Activated CD4-positive, alpha-beta T cell treated with anti-CD3 and anti-CD28 coated beads, Interleukin-2, amount 10 ng/mL, durations not matched to agents 7 days and 5 days (primary cell): ENCODE results near the gene DCLK1. TPM values are rescaled to one million over a fixed set of nuclear protein-coding genes. Genes with fewer than 3 reads are reported as not detected.

ENCODE experiments used
- CTCF ChIA-PET: fragments of 350-600 bp; sonication (Branson Sonifier 250); formaldehyde crosslinking; loops from one replicate; lab custom pipeline; 2021; ENCODE audit warnings: antibody characterized with exemption; lab: Charles Lee
- POLR2A ChIA-PET: fragments of 350-600 bp; sonication (Branson Sonifier 250); formaldehyde crosslinking; loops from one replicate; lab custom pipeline; 2021; ENCODE audit warnings: antibody characterized with exemption; lab: Charles Lee
- DNase-seq: peaks from one replicate; pipeline ENCODE4 v3.0.0-alpha.2; 2020
- H3K27ac Mint-ChIP-seq: one replicate; pipeline ENCODE4 v1.8.0; 2021; ENCODE audit warnings: mild to moderate bottlenecking, moderate library complexity, mixed read lengths
- H3K27me3 Mint-ChIP-seq: one replicate; pipeline ENCODE4 v1.8.0; 2021; ENCODE audit warnings: mixed read lengths
- H3K36me3 Mint-ChIP-seq: one replicate; pipeline ENCODE4 v1.8.0; 2021; ENCODE audit warnings: low read depth, mixed read lengths
- H3K4me1 Mint-ChIP-seq: one replicate; pipeline ENCODE4 v1.8.0; 2021; ENCODE audit warnings: mixed read lengths
- H3K4me3 Mint-ChIP-seq: one replicate; pipeline ENCODE4 v1.8.0; 2021; ENCODE audit warnings: mild to moderate bottlenecking, moderate library complexity, mixed read lengths
- H3K9me3 Mint-ChIP-seq: one replicate; pipeline ENCODE4 v1.8.0; 2021; ENCODE audit warnings: mixed read lengths
- total RNA-seq, 2 experiments: library from RNA; stranded (reverse); gene quantifications; one replicate each; pipeline ENCODE4 v1.2.3, GENCODE V29; 2021

Gene DCLK1
- total RNA-seq, 2 experiments from 2014 or later = not detected

- H3K36me3 Mint-ChIP-seq = no peaks in the 10 kb centered on the region
- no peaks in the 10 kb centered on the region for H3K27me3 Mint-ChIP-seq
- no peaks in the 10 kb centered on the region for H3K9me3 Mint-ChIP-seq
- ChIA-PET CTCF (no interaction called here), POLR2A (no interaction called here)
- no peak overlapping the region for H3K4me3 Mint-ChIP-seq
- DNase-seq = no peak
- no peak overlapping the region for H3K27ac Mint-ChIP-seq
- no peaks in the 10 kb centered on the region for H3K4me1 Mint-ChIP-seq
Measured at GRCh38 chr13:35835989-35836388, 295.2 kb downstream of the DCLK1 start.

GRCh38 chr13:35833608-35834275 lies 297.4 kb downstream of the DCLK1 start:
- ChIA-PET CTCF (no interaction called here), POLR2A (no interaction called here)
- Mint-ChIP-seq H3K9me3 (no peaks in the 10 kb centered on the region), H3K27me3 (no peaks in the 10 kb centered on the region), H3K36me3 (no peaks in the 10 kb centered on the region), H3K4me1 (no peaks in the 10 kb centered on the region), H3K4me3 (no peak overlapping the region), H3K27ac (no peak overlapping the region)
- no peak for DNase-seq

GRCh38 chr13:35833031-35833430 lies 298.2 kb downstream of the DCLK1 start:
- Mint-ChIP-seq H3K27ac (no peak overlapping the region), H3K9me3 (no peaks in the 10 kb centered on the region), H3K4me3 (no peak overlapping the region), H3K4me1 (no peaks in the 10 kb centered on the region), H3K36me3 (no peaks in the 10 kb centered on the region), H3K27me3 (no peaks in the 10 kb centered on the region)
- DNase-seq = no peak
- CTCF ChIA-PET = no interaction called here
- POLR2A ChIA-PET = no interaction called here

GRCh38 chr13:35832551-35832950 lies 298.6 kb downstream of the DCLK1 start:
- CTCF ChIA-PET = no interaction called here
- H3K4me1 Mint-ChIP-seq = no peaks in the 10 kb centered on the region

DNA sequence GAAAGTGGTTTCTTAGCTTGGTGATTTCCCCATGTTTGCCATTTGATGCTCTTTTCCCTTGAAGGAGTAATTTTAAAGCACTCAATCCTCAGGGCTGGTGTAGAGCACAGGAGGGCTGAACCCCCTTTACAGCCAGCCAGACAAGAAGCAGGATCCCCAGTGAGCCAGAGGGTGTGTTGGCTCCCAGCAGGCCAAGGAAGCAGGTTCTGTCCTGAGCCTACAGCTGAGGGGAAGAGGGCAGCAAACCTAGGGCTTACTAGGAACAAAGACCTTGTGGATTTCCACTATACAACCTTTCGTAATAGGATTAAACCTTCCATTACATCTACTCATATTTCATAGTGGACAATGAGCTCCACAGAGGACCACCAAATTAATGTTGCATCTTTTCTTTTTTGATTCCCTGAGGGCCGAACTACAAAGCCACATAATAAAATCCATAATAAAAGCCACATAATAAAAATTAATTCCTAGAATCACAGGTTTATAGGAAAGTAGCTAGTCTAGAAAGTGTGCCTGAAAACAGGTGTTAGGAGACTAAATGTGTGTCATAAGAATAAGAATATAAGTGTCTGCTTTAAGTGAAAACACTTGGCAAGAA lies 300.2 kb downstream of the DCLK1 start:
- H3K4me3 Mint-ChIP-seq = no peak overlapping the region
- H3K36me3 Mint-ChIP-seq = no peaks in the 10 kb centered on the region
- H3K27ac Mint-ChIP-seq = no peak overlapping the region
- H3K4me1 Mint-ChIP-seq = no peaks in the 10 kb centered on the region
- H3K27me3 Mint-ChIP-seq = no peaks in the 10 kb centered on the region
- CTCF ChIA-PET = no interaction called here
- H3K9me3 Mint-ChIP-seq = no peaks in the 10 kb centered on the region
- POLR2A ChIA-PET = no interaction called here
- no peak for DNase-seq

More at GRCh38 chr13:35832551-35832950, 298.6 kb downstream of the DCLK1 start:
- POLR2A ChIA-PET = no interaction called here
- Mint-ChIP-seq H3K36me3 (no peaks in the 10 kb centered on the region), H3K27me3 (no peaks in the 10 kb centered on the region), H3K27ac (no peak overlapping the region), H3K9me3 (no peaks in the 10 kb centered on the region), H3K4me3 (no peak overlapping the region)
- no peak for DNase-seq

DNA sequence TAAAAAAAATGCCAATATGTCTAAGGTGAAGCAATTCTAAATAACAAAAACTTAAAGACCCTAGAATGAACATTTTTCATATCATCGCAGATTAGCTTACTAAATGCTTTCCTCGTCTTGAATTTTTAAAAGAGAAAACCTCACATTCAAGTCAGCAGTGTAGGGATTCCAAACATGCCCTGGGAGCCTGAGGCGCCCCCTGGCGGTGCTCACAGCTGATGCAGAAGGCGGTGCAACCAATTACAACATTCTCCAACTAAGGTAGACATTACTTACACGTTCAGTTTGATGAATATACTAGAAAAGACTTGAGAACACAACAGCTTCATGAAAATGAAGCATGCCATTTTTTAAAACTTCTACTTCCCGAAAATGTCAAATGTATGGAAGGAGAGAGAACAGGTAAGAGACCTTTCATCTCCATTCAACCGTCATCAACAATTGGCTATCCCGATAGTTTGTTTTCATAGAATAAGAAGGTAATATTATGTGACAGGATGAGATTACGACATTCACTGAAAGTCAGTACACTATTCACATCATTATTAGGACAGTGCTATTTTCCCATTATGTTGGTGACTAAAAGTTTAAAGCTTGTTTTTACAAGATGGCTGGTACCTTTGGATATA lies 304.4 kb downstream of the DCLK1 start:
- ChIA-PET POLR2A (no interaction called here), CTCF (no interaction called here)
- no peaks in the 10 kb centered on the region for H3K36me3 Mint-ChIP-seq
- H3K9me3 Mint-ChIP-seq = no peaks in the 10 kb centered on the region
- H3K4me1 Mint-ChIP-seq = no peaks in the 10 kb centered on the region
- no peaks in the 10 kb centered on the region for H3K27me3 Mint-ChIP-seq
- no peak overlapping the region for H3K4me3 Mint-ChIP-seq
- no peak overlapping the region for H3K27ac Mint-ChIP-seq
- no peak for DNase-seq

DNA sequence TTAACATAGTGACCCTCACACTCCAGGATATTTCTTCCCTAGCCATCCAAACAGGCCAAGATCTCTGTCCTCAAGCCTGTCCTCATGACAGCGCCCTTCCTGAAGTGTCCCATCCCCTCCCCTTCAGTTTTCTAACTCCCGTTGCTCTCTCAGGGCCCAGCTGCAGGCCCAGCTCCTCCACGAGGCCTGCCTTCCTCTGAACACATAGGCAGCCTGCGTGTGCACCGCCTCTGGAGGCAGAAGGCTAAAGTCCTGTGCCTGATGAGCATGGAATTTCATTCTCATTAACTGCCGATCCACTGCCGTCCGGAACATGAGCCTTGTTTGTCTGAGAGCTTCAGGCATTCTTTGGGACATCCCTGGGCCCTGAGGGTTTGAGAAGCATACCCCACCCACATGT lies 306.4 kb downstream of the DCLK1 start:
- H3K9me3 Mint-ChIP-seq = no peaks in the 10 kb centered on the region

GRCh38 chr13:35824395-35824794 lies 306.8 kb downstream of the DCLK1 start:
- Mint-ChIP-seq H3K4me3 (no peak overlapping the region), H3K36me3 (no peaks in the 10 kb centered on the region), H3K4me1 (no peaks in the 10 kb centered on the region), H3K9me3 (no peaks in the 10 kb centered on the region), H3K27ac (no peak overlapping the region), H3K27me3 (no peaks in the 10 kb centered on the region)
- ChIA-PET CTCF (no interaction called here), POLR2A (no interaction called here)
- no peak for DNase-seq

More for the DNA sequence above, 306.4 kb downstream of the DCLK1 start:
- H3K27me3 Mint-ChIP-seq = no peaks in the 10 kb centered on the region
- ChIA-PET POLR2A (no interaction called here), CTCF (no interaction called here)
- H3K4me1 Mint-ChIP-seq = no peaks in the 10 kb centered on the region
- H3K36me3 Mint-ChIP-seq = no peaks in the 10 kb centered on the region
- H3K27ac Mint-ChIP-seq = no peak overlapping the region
- no peak overlapping the region for H3K4me3 Mint-ChIP-seq
- DNase-seq = no peak

GRCh38 chr13:35822666-35823065 lies 308.5 kb downstream of the DCLK1 start:
- H3K36me3 Mint-ChIP-seq = no peaks in the 10 kb centered on the region
- POLR2A ChIA-PET = no interaction called here

DNA sequence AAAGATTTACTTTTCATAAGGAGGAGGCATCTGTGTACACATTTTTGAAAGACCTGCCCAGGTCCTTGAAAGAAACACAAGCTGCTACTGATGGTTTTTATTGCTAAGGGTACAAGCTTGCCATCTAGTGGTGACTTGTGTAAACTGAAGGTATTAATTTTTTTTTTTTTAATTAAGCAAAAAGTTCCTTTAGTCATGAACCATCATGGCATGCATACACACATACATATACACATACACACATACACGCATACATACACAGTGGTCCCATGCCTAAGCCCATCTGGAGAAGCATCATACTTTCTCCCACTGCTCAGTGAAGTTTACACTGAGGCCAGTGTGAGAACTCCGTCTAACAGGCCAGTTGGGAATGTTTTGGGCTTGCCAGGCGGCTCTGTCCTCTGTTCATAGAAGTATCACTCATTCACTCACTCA lies 312.5 kb downstream of the DCLK1 start:
- no peak for DNase-seq
- H3K4me1 Mint-ChIP-seq = no peaks in the 10 kb centered on the region
- H3K36me3 Mint-ChIP-seq = no peaks in the 10 kb centered on the region
- CTCF ChIA-PET = interaction anchor here (0.6 to 0.7 kb wide), 2 partner anchors 132 to 1914 kb away, joined by 3 to 4 read pairs; no protein-coding TSS in a partner anchor
- no peaks in the 10 kb centered on the region for H3K9me3 Mint-ChIP-seq
- H3K4me3 Mint-ChIP-seq = no peak overlapping the region
- no peak overlapping the region for H3K27ac Mint-ChIP-seq
- H3K27me3 Mint-ChIP-seq = no peaks in the 10 kb centered on the region
- POLR2A ChIA-PET = no interaction called here

More at GRCh38 chr13:35822666-35823065, 308.5 kb downstream of the DCLK1 start:
- DNase-seq = no peak
- Mint-ChIP-seq H3K27me3 (no peaks in the 10 kb centered on the region), H3K9me3 (no peaks in the 10 kb centered on the region), H3K4me1 (no peaks in the 10 kb centered on the region), H3K27ac (no peak overlapping the region), H3K4me3 (no peak overlapping the region)
- CTCF ChIA-PET = no interaction called here

GRCh38 chr13:35817642-35818607 lies 313.3 kb downstream of the DCLK1 start:
- H3K4me3 Mint-ChIP-seq = no peak overlapping the region
- no peaks in the 10 kb centered on the region for H3K4me1 Mint-ChIP-seq
- POLR2A ChIA-PET = no interaction called here
- CTCF ChIA-PET = interaction anchor here (0.6 to 0.7 kb wide), 2 partner anchors 133 to 1913 kb away, joined by 3 to 4 read pairs; no protein-coding TSS in a partner anchor
- H3K36me3 Mint-ChIP-seq = no peaks in the 10 kb centered on the region
- no peaks in the 10 kb centered on the region for H3K9me3 Mint-ChIP-seq
- H3K27ac Mint-ChIP-seq = no peak overlapping the region
- H3K27me3 Mint-ChIP-seq = no peaks in the 10 kb centered on the region
- no peak for DNase-seq

DNA sequence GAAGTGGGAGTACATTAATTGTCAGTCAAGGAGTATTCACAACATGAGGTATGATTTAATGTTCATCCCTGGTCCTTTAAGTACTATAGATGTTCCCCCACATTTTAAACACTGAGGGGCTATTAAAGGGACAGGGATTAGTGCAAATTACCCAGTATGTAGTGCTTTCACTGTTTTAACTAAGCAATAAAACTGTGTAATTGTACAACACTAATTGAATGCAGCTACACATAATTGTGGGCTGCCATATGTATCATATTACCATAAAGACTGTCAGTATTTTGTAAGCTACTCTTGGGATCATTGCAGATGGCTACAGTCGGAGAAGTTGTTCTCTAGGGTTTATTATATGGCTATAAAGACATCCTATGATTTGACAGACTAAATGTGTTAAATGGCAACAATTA lies 316.6 kb downstream of the DCLK1 start:
- Mint-ChIP-seq H3K27me3 (no peaks in the 10 kb centered on the region), H3K27ac (no peak overlapping the region), H3K4me3 (no peak overlapping the region), H3K9me3 (no peaks in the 10 kb centered on the region), H3K36me3 (no peaks in the 10 kb centered on the region), H3K4me1 (no peaks in the 10 kb centered on the region)
- DNase-seq = no peak
- ChIA-PET CTCF (no interaction called here), POLR2A (no interaction called here)
